VCaP (cell line): Measurements from ENCODE around the gene PAPOLG.

Source experiments
- H3K27ac ChIP-seq: fragments of 450-650 bp; 2 replicates; pipeline ENCODE4 v1.5.1; 2017
- TF ChIP-seq, protein P1 (sequence below): fragments of 450-650 bp; conservative IDR thresholded peaks from 2 replicates; pipeline ENCODE4 v1.5.1; 2017; ENCODE audit warnings: mild to moderate bottlenecking, moderate library complexity

Gene PAPOLG

DNA sequence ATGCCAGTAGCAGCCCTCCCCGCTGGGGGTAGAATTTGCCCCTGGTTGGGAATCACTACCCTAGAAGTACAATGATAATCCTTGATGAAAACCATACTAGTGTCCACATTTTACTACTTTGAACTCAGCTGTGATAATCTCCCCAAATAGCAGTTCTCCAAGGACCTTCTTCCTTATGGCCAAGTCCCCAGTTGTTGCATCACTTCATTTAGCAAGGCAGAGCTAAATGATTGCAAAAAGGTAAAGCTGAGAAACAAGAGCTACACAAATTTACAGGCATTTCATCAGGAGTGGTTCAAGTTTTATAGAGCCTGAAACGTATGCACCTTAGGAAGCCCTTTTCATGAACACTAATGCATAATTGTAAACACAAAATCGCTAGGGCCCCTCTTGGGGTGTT is 80.4 kb downstream of the PAPOLG start:
- TF ChIP-seq, protein P1, sequence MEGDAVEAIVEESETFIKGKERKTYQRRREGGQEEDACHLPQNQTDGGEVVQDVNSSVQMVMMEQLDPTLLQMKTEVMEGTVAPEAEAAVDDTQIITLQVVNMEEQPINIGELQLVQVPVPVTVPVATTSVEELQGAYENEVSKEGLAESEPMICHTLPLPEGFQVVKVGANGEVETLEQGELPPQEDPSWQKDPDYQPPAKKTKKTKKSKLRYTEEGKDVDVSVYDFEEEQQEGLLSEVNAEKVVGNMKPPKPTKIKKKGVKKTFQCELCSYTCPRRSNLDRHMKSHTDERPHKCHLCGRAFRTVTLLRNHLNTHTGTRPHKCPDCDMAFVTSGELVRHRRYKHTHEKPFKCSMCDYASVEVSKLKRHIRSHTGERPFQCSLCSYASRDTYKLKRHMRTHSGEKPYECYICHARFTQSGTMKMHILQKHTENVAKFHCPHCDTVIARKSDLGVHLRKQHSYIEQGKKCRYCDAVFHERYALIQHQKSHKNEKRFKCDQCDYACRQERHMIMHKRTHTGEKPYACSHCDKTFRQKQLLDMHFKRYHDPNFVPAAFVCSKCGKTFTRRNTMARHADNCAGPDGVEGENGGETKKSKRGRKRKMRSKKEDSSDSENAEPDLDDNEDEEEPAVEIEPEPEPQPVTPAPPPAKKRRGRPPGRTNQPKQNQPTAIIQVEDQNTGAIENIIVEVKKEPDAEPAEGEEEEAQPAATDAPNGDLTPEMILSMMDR, result no peak
- no peak overlapping the region for H3K27ac ChIP-seq

DNA sequence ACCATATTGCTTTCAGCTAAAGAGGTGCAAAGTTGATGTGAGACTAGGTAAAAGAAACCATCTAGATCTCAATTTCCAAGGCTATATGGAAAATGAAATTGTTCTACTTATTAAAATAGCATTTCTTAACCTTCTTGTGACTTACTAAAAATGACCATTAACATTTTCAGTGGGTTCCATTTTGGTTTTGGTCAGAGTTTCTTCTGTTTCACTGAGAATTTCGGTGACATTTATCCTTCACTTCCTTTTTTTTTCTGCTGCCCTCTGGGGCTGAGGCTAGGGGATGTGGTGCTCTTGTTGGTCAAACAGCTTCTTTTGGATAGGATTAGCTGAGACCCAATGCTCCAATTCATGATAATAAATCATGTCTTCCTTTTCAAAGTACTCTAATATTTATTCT is 81.1 kb downstream of the PAPOLG start:
- no peak overlapping the region for H3K27ac ChIP-seq
- TF ChIP-seq, protein P1, result no peak

DNA sequence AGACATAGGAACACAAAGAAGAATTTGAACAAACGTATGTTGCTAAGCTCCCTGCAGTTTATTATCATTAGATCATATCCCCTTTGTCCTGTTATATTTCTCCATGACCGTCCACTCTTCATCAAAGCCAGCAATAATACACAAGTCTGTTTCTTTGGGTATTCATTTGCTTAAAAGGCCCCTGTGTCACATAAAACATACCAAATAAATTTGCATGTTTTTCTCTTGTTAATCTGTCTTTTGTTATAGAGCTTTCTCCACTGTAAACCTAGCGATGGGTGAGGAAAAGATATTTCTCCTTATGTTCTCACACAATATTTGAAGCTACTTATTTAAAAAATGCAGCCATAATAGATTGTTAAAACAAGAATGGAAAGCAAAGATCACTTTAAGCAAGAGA is 82.4 kb downstream of the PAPOLG start:
- H3K27ac ChIP-seq, result no peak overlapping the region
- TF ChIP-seq, protein P1, result no peak

DNA sequence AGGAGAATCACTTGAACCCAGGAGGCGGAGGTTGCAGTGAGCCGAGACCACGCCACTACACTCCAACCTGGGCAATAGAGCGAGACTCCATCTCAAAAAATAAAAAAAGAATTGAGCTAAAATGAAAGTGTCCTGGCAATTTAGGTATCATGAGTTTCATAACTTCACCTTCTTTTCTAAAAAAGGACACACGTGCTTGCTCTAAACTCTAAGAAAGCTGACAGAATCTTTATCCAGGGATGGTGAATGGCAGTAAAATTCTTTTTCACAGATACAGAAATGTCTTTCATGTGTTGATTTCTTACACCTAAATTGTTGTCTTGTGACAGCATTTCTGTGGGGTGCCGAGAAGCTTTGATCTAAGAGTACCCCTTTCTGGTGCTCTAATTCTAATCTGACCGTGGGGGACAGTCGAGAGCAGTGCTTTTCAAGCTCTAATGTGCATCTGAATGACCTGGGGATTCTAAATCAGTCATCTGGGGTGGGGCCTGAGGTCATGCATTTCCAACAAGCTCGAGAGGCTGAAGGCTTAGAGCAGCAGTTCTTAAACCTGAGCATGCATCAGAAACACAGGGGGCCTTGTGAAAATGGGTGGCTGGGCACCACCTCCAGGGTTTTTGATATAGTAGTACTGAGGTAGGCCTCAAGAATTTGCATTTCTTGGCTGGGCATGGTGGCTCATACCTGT is 83.2 kb downstream of the PAPOLG start:
- TF ChIP-seq, protein P1, result no peak
- no peak overlapping the region for H3K27ac ChIP-seq

DNA sequence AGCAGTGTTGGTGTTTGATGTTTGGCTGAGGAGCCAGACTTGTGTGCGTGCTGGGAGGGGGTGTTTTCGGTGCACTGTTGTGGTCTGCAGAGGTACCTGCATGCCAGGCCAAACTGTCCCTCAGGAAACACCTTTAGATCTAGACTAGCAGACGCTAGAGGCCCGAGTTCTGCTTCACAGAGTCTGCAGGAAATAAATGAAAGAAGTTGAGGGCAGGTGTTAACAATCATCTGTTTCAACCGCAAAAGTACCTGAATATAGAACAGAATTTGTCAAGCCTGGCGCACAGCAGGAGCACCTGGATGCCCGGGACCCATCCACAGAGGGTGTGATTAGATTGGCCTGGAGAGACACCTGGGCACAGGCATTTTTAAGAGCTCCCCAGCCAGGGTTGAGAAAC is 84.8 kb downstream of the PAPOLG start:
- TF ChIP-seq, protein P1, result no peak
- no peak overlapping the region for H3K27ac ChIP-seq

DNA sequence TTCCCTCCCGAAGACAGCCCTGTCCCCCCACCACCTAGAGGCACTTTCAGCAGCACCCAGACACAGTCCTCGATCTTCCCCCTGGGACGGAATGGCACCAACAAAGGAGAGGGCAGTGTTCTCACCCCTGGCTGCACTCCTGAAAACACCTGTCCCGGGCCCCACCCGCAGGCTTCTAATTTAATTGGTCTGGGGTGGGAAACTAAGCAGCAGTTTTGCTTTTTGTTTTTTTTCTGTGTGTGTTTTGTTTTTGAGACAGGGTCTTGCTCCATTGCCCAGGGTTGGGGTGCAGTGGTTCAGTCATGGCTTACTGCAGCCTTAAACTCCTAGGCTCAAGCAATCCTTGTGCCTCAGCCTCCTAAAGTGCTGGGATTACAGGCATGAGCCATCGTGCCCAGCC is 86.9 kb downstream of the PAPOLG start:
- TF ChIP-seq, protein P1, result no peak

DNA sequence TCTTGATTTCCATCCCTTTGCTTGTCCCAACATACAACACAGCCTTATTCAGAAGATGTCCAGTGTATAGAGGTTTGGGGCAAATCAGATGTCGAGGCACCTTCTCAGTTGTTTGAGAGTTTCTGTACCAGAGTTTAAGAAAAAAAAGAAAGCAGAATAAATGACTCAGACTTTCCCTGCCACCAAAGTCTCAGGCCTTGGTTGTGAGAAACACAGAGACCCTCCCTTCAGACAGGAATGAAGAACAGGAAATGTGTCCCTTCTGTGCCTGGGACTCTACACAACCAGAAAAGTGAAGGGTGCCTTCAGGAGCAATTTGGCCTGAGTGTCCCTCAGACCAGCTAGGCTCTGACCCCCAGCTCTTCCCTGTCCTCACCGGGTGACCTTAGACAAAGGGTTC is 88.0 kb downstream of the PAPOLG start:
- no peak overlapping the region for H3K27ac ChIP-seq
- TF ChIP-seq, protein P1, result no peak

More for the DNA sequence above, 86.9 kb downstream of the PAPOLG start:
- no peak overlapping the region for H3K27ac ChIP-seq
